HG02759 (cell line): Measurements from ENCODE around the gene TRAPPC5.
"Not testable (repeated sequence)": the region's sequence is repeated elsewhere in the genome, so short reads cannot be mapped to it uniquely, and the experiment has no call there.

ENCODE experiments used
- ATAC-seq: cut with Tn5 transposase; IDR thresholded peaks from one replicate; pipeline ENCODE4 v1.9.1; 2021; ENCODE audit warnings: mild to moderate bottlenecking, moderate library complexity; ENCODE audit not compliant: unreplicated experiment

The TRAPPC5 gene

GRCh38 chr19:7680606-7681339, at the start of gene TRAPPC5:
TSS of gene TRAPPC5 (plus strand) at chr19:7680833. CDS start at chr19:7682254, 1,421 bp downstream.
- ATAC-seq = peak; percentile 68

DNA sequence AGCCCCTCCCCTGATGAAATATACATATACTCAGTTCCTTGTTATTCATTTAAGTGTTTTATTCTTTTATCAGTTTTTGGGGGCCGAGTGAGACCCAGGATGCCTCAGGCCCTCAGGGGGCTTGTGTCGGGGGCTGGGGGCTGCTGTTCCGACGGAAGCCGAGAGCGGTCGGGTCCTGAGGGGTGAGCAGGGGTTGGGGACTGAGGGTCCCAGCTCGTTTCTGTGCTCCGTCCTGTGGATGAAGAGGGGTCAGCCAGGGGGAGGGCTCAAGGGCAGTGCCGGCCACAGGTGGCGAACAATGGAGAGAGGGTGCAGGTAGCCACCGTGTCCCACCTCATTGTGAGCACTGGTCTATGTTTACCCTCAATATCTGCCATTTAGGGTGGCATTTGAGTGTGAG, 49.1 kb upstream of the TRAPPC5 start:
- no peak for ATAC-seq

GRCh38 chr19:7632340-7633203, 48.1 kb upstream of the TRAPPC5 start:
- no peak for ATAC-seq

DNA sequence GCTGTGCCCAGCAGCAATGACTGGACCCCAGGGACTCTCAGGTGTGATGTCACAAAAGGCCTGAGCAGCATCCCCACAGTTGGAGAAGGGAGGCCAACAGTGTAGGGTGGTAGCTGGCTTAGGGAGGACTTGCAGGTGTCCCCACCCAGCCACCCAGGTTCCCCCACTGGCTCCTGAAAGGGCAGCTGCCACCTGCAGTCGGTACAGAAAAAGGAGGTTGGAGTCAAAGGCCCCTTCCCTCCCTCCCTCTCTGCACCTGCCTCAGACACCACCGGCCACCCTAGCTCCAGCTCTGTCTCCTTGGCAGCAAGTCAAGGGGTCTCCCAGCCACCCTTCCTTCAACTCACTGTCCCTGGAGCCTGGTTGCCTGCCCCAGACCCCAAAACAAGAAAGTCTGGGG, 46.9 kb upstream of the TRAPPC5 start, which contains the start of gene PCP2:
Gene PCP2, minus strand, starts transcription at position 22 of the 400 bp plus-strand sequence. CDS start 262 bp downstream, outside the sequence.
- no peak for ATAC-seq

DNA sequence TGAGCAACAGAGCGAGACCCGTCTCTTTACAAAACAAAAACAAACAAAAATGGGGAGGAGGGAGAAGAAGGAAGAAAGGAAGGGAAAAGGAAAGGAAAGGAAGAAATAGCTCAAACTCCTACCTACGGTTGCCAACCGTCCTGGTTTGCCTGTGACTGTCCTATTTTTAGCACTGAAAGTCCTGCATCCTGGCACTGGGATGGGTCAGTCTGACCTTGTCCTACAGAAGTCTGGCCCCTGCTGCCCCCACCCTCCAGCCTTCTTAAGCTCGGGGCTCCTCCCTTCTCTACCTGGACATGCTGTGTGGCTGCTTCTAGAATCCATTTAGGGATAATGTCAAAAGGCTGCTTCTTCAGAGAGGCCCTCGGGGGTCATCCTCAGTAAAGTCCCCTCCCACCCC, 45.0 kb upstream of the TRAPPC5 start:
- ATAC-seq = no peak

GRCh38 chr19:7636317-7636690, 44.3 kb upstream of the TRAPPC5 start:
- no peak for ATAC-seq

- peak; percentile 83 for ATAC-seq
Observed at GRCh38 chr19:7636691-7637373, 43.8 kb upstream of the TRAPPC5 start, which contains the start of gene STXBP2. TSS of gene STXBP2 (plus strand) at chr19:7637110. CDS start at chr19:7637150, 40 bp downstream.

- ATAC-seq = peak; percentile 18
Observed at GRCh38 chr19:7637374-7638256, 43.0 kb upstream of the TRAPPC5 start.

DNA sequence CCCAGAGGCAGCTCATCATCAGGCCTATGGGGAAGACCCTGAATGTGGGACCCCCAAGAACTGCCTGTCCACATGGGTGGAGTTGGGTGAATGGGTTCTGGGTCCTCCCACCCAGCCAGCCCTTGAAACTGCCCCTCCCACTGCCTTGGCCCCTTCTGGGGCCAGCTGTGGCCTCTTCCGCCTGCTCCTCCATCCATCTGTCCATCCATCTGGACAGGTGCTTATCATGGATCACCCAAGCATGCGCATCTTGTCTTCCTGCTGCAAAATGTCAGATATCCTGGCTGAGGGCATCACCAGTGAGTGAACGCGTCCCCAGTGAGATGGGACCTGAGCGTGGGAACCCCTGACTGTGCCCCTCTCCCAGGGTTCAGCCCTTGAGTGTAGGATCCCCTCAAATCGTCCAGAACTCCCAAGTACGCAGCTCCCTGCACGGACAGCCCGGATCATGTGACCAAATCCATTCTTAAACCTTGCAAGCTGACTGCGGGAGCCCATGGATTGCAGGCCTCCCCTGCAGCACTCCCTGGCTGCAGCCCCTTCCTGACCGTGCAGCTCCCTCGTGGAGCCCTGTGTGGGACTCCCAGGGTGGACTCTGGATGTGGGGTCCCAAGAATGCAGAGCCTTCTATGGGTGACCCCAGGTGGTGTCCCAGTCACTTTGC, 41.7 kb upstream of the TRAPPC5 start:
- ATAC-seq = no peak

DNA sequence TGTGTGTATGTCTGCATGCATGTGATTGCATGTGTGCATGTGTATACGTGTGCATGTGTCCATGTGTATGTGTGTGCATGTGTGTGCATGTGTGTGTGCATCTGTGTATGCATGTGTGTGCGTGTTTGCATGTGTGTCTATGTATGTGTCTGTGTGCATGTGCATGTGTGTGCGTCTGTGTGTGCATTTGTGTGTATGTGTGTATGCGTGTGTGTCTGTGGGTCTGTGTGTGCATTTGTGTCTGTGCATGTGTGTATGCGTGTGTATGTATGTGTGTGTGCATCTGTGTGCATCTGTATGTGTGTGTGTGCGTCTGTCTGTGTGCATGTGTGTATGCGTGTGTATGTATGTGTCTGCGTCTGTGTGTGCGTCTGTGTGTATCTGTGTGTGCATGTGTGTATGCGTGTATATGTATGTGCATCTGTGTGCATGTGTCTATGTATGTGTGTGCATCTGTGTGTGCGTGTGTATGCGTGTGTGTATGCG, 40.7 kb upstream of the TRAPPC5 start:
- no peak for ATAC-seq

GRCh38 chr19:7640803-7641202, 39.8 kb upstream of the TRAPPC5 start:
- ATAC-seq = no peak

GRCh38 chr19:7641290-7642276, 39.0 kb upstream of the TRAPPC5 start:
- no peak for ATAC-seq

DNA sequence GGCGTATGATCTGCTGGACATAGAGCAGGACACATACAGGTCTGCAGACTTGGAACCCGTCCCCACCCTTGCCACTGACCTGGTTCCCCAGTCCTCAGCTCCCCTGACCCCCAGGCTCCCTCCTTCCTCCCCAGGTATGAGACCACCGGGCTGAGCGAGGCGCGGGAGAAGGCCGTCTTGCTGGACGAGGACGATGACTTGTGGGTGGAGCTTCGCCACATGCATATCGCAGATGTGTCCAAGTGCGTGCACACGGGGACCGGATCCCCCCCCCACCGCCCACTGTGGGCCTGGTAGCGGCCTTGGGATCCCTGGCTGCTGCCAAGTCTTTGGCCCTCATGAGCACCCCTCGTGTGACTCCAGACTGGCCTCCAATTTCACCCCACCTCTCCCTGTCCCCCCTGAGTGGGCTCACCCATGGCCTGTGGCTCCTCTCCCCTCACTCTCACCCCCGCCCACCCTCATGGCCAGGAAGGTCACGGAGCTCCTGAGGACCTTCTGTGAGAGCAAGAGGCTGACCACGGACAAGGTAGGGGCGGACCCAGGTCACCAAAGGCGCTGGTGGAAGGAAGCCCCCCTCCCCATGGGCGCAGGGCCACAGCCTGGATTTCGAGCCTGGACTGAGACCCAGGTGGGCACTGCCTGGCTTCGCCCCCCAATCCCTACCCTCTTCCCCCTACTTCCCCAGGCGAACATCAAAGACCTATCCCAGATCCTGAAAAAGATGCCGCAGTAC, 38.2 kb upstream of the TRAPPC5 start:
- ATAC-seq = no peak

- ATAC-seq = no peak
Observed at GRCh38 chr19:7643031-7643415, 37.6 kb upstream of the TRAPPC5 start.

GRCh38 chr19:7643629-7644549, 36.7 kb upstream of the TRAPPC5 start:
- not testable (repeated sequence) for ATAC-seq

DNA sequence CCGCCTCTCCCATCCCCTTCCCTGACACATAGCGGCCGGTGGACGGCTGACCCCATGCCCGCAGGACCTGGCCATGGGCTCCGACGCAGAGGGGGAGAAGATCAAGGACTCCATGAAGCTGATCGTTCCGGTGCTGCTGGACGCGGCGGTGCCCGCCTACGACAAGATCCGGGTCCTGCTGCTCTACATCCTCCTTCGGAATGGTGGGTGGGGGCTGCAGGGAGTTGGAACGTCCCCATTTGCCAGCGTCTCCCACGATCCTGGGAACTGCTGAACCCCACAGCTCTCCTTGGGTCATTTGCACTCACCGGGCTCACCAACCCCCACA, 36.1 kb upstream of the TRAPPC5 start:
- no peak for ATAC-seq

GRCh38 chr19:7645163-7645562, 35.5 kb upstream of the TRAPPC5 start:
- ATAC-seq = no peak
